HG03439 (cell line): ENCODE measurements around the gene TAF1C.
"Not testable (repeated sequence)": the region's sequence is repeated elsewhere in the genome, so short reads cannot be mapped to it uniquely, and the experiment has no call there.

Source experiments
- ATAC-seq: cut with Tn5 transposase; IDR thresholded peaks from one replicate; pipeline ENCODE4 v1.9.1; 2021; ENCODE audit warnings: mild to moderate bottlenecking, moderate library complexity; ENCODE audit not compliant: unreplicated experiment

TAF1C gene

GRCh38 chr16:84209989-84210388 is 23.1 kb upstream of the TAF1C start:
- ATAC-seq = no peak

- ATAC-seq = no peak
These were observed 21.0 kb upstream of the TAF1C start for GRCh38 chr16:84207879-84208278.

- no peak for ATAC-seq
These were observed 20.4 kb upstream of the TAF1C start for GRCh38 chr16:84207251-84207650.

- no peak for ATAC-seq
These were observed 19.3 kb upstream of the TAF1C start for GRCh38 chr16:84205976-84206691.

- not testable (repeated sequence) for ATAC-seq
These were observed 18.3 kb upstream of the TAF1C start for GRCh38 chr16:84205123-84205522.

- not testable (repeated sequence) for ATAC-seq
These were observed 17.7 kb upstream of the TAF1C start for GRCh38 chr16:84204551-84204950.

GRCh38 chr16:84199861-84200260 is 13.0 kb upstream of the TAF1C start:
- ATAC-seq = no peak

- ATAC-seq = no peak
These were observed 12.2 kb upstream of the TAF1C start for GRCh38 chr16:84199097-84199496.

- ATAC-seq = no peak
These were observed 11.5 kb upstream of the TAF1C start for GRCh38 chr16:84198401-84198800.

GRCh38 chr16:84197466-84198128 is 10.7 kb upstream of the TAF1C start:
- no peak for ATAC-seq

- no peak for ATAC-seq
These were observed 10.0 kb upstream of the TAF1C start for GRCh38 chr16:84196727-84197394.

- ATAC-seq = no peak
These were observed 9.2 kb upstream of the TAF1C start for GRCh38 chr16:84196101-84196500.

GRCh38 chr16:84195201-84196093 is 8.6 kb upstream of the TAF1C start:
- no peak for ATAC-seq

- ATAC-seq = no peak
These were observed 7.8 kb upstream of the TAF1C start for GRCh38 chr16:84194470-84195200.

GRCh38 chr16:84194018-84194417 is 7.2 kb upstream of the TAF1C start:
- no peak for ATAC-seq

- no peak for ATAC-seq
These were observed 6.6 kb upstream of the TAF1C start for GRCh38 chr16:84193480-84193879.

- ATAC-seq = no peak
These were observed 4.6 kb upstream of the TAF1C start for GRCh38 chr16:84191466-84191865.

- no peak for ATAC-seq
These were observed 4.0 kb upstream of the TAF1C start, which contains the start of gene ADAD2 for GRCh38 chr16:84190731-84191388. Gene ADAD2 (plus strand): TSS chr16:84191157. CDS start chr16:84191231, 74 bp downstream.

- ATAC-seq = no peak
These were observed 2.1 kb downstream of the TAF1C start for GRCh38 chr16:84184775-84185174.
